ENCODE measurements around the gene RMC1.

GRCh38 chr18:23503038-23503962 is at the start of gene RMC1:
- TF ChIP-seq NFRKB (IDR thresholded peaks at IDR 0.05) (no peak), SP1 (IDR thresholded peaks at IDR 0.05) (no peak), ZNF384 (IDR thresholded peaks at IDR 0.05) (no peak), FOXM1 (IDR thresholded peaks at IDR 0.05; ENCODE audit: borderline replicate concordance) (peak; percentile 94), PKNOX1 (IDR thresholded peaks at IDR 0.05) (no peak), HDGF (IDR thresholded peaks at IDR 0.05; ENCODE audit: borderline replicate concordance) (no peak), SUZ12 (IDR thresholded peaks at IDR 0.05) (no peak), BHLHE40 (IDR thresholded peaks at IDR 0.05; ENCODE audit: borderline replicate concordance) (no peak), L3MBTL2 (conservative IDR thresholded peaks at IDR 0.05) (peak; percentile 98), ELF4 (IDR thresholded peaks at IDR 0.05) (peak; percentile 85), FOXK2 (IDR thresholded peaks at IDR 0.05) (no peak)
